ENCODE measurements around the gene SULF2.

Gene SULF2

DNA sequence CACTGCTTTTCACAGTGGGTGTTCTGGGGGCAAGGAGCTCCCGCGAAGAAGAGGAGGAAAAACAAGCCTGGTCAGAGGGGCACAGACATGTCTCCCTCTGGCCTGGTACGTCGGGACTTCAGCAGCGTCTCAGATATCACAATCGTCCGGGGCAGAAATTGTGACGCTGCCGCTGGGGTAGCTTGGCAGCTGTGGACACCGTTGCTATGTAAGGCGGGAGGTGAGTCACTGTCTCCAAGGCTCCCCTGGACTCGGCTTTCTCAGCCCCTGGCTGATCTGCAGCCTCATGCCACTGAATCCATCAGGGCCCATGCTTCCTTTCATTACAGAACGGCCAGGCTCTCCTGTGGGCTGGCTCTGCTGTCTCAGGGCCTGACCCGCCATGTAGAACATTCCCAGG lies 98.7 kb downstream of the SULF2 start:
- DNase-seq (ENCODE audit: low spot score) = no peak
- TF ChIP-seq, protein P1, sequence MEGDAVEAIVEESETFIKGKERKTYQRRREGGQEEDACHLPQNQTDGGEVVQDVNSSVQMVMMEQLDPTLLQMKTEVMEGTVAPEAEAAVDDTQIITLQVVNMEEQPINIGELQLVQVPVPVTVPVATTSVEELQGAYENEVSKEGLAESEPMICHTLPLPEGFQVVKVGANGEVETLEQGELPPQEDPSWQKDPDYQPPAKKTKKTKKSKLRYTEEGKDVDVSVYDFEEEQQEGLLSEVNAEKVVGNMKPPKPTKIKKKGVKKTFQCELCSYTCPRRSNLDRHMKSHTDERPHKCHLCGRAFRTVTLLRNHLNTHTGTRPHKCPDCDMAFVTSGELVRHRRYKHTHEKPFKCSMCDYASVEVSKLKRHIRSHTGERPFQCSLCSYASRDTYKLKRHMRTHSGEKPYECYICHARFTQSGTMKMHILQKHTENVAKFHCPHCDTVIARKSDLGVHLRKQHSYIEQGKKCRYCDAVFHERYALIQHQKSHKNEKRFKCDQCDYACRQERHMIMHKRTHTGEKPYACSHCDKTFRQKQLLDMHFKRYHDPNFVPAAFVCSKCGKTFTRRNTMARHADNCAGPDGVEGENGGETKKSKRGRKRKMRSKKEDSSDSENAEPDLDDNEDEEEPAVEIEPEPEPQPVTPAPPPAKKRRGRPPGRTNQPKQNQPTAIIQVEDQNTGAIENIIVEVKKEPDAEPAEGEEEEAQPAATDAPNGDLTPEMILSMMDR (conservative IDR thresholded peaks at IDR 0.05; ENCODE audit: low read depth) = no peak
- ChIA-PET POLR2A (ENCODE audit: low non-redundant PET) (no interaction called here), CTCF (interaction anchor here (0.6 to 1.2 kb wide), 2 partner anchors 9 to 546 kb away, joined by 3 to 4 read pairs; no protein-coding TSS in a partner anchor)
- peak overlapping the region; percentile 35 for H3K27ac ChIP-seq

DNA sequence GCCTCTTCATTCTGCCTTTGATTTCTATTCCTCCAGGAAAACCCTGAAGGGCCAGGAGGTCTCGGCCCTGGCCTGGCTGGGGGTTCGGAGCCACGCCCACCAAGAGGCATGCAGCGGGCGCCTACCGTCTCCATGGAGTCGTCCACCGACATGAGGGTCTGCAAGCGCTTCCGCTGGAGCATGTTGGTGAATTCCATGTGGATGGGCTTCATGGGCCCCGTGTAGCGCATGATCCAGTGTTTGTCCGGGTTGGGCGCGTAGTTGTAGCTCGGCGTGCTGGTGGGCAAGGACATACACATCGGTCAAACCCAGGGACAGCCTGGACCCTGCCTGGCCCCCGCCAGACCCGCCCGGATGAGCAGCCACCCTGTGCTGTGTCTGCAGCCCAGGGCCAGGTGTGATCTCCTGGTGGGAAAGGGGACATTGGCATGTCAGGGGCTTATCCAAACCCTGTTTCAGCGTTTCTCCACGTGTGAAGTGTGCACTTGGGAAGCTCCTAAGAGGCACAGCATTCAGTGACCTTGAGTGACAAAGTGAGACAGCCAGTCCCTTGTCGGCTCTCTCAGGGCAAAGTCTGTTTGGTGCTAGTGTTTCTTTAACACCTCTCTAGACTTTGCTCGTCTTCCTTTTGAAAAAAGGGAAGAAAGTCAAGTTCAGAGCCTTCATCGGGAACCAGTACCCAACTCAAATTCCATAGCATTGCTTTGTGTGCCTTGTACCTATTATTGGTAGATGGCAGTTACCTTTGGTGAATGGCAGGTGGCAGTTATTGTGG lies 100.8 kb downstream of the SULF2 start:
- CTCF ChIA-PET = interaction anchor here (1.1 kb wide), 1 partner anchor 937 kb away, joined by 4 read pairs; no protein-coding TSS in a partner anchor

DNA sequence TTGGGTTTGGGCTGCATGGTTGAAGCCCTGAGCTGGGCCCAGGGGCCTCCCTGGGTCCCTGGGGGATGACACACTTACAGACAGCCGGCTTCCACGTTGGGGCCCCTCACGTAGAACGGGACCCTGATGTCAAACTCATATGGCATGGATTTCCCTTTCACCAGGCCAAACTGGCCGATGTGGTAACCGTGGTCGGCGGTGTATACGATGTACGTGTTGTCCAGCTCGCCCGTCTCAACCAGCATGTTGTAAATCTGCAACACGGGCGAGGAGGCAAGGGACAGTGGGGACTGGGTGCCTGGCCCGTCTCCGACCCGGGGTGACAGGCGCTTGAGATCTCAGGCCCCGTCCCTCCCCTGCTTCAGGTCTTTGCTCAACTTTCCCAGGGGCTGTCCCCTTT lies 102.4 kb downstream of the SULF2 start:
- H3K27ac ChIP-seq = peak overlapping the region; percentile 61
- ChIA-PET CTCF (interaction anchor here (0.6 kb wide), 1 partner anchor 1801 kb away, joined by 3 read pairs; no protein-coding TSS in a partner anchor), POLR2A (ENCODE audit: low non-redundant PET) (no interaction called here)

More for the DNA sequence above, 100.8 kb downstream of the SULF2 start:
- POLR2A ChIA-PET (ENCODE audit: low non-redundant PET) = no interaction called here
- TF ChIP-seq, protein P1 (conservative IDR thresholded peaks at IDR 0.05; ENCODE audit: low read depth) = no peak
- H3K27ac ChIP-seq = peak overlapping the region; percentile 14
- DNase-seq (ENCODE audit: low spot score) = no peak

DNA sequence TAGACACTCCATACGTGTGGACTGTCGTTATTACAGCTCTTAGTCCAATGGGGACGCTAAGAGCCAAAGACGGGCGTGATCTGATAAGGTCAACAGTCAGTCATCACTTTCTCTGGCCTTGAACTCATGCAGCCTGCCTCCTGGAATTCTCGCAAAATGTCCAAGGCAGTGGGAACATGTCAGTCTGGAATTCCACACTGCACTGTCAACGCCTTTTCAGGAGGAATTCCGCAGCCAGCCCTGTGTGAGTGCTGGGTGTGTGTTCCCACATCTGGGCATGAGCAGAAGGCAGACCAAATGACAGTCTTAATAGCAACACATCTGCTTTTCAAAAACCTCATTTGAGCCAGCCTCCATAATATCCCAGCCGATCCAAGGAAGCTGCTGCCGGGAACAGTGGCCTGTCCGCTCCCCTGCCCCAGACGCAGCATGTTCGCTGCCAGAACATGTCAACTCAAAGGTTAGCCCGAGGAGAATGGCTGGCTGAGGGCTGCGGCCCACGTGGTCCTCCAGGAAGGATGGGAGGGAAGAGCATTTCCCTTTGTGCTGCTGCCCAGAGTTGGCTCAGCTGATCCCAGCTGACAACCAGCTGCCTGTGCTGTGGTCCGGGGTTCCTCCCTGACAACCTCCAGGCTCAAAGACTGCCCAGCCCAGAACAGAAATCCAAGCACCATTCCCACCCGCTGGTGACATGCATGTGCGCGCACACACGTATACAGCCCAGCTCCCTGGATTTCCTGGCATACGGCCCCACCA lies 103.1 kb downstream of the SULF2 start:
- peak overlapping the region; percentile 61 for H3K27ac ChIP-seq
- TF ChIP-seq, protein P1 (conservative IDR thresholded peaks at IDR 0.05; ENCODE audit: low read depth) = no peak
- no peak for DNase-seq (ENCODE audit: low spot score)
- ChIA-PET CTCF (interaction anchor here (0.5 to 0.7 kb wide), 4 partner anchors 43 to 1802 kb away, joined by 3 read pairs; no protein-coding TSS in a partner anchor), POLR2A (ENCODE audit: low non-redundant PET) (no interaction called here)

More for the DNA sequence above, 102.4 kb downstream of the SULF2 start:
- TF ChIP-seq, protein P1 (conservative IDR thresholded peaks at IDR 0.05; ENCODE audit: low read depth) = no peak
- DNase-seq (ENCODE audit: low spot score) = no peak

DNA sequence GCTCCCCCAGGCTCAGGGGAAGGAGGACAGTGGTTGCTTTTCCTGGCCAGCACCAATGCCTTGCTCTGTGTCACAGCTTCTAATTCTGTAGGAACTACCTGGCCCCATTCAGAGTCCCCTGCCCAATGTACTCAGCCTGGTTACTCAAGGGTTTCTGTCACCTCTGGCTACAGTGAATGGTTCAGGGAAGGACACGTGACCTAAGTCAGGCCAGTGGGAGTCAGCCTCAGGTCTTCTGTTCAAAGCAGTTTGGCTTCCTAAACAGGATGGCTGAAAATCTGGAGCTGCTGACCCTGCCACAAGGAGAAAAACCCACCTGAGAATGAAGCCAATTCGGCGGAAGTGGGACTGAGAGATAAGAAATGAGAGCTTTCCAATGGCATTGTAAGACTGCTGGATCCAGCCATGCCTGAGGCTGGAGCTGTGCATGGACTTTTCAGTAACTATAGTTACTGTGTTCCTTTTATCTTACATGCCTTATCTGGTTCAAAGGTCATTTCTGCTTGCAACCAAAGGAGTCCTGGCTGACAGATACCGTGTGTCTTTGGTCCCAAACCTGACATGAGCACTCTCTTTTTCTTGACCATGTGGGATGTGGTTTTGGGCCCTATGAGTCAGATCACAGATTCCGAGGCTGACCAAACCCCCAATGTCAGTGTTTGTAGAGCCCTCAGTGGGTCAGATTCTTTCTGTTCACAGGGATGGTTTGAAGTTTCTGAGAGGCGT lies 104.3 kb downstream of the SULF2 start:
- no peak for DNase-seq (ENCODE audit: low spot score)
- CTCF ChIA-PET = interaction anchor here (0.6 to 2.5 kb wide), 6 partner anchors 17 to 941 kb away, joined by 3 to 11 read pairs (median 4); no protein-coding TSS in a partner anchor

More for the DNA sequence above, 104.3 kb downstream of the SULF2 start:
- TF ChIP-seq, protein P1 (conservative IDR thresholded peaks at IDR 0.05; ENCODE audit: low read depth) = no peak
- POLR2A ChIA-PET (ENCODE audit: low non-redundant PET) = no interaction called here
- peak overlapping the region; percentile 61 for H3K27ac ChIP-seq
